Memory B cell (primary cell): ENCODE measurements around the gene PIP5K1B.
A peak's percentile ranks its signal among the peaks of the same experiment; 100 is the strongest.

Source experiments
- ATAC-seq: fragments of 150-1000 bp; cut with Tn5 transposase; 2 replicates; pipeline ENCODE4 v1.10.0; 2021; ENCODE audit warnings: low read depth, mild to moderate bottlenecking, moderate library complexity
- DNase-seq, 2 donors: peaks; one replicate each; pipeline ENCODE4 v3.0.0; 2022; ENCODE audit warnings: low spot score in 2 of 2
- H3K27ac Mint-ChIP-seq: one replicate; pipeline ENCODE4 v1.8.0; 2022; ENCODE audit warnings: mild to moderate bottlenecking, moderate library complexity, mixed read lengths
- H3K27me3 Mint-ChIP-seq: one replicate; pipeline ENCODE4 v1.8.0; 2022; ENCODE audit warnings: mixed read lengths
- H3K36me3 Mint-ChIP-seq: one replicate; pipeline ENCODE4 v1.8.0; 2022; ENCODE audit warnings: mild to moderate bottlenecking, mixed read lengths
- H3K4me1 Mint-ChIP-seq: one replicate; pipeline ENCODE4 v1.8.0; 2022; ENCODE audit warnings: mixed read lengths
- H3K4me3 Mint-ChIP-seq: one replicate; pipeline ENCODE4 v1.8.0; 2022; ENCODE audit warnings: mild to moderate bottlenecking, moderate library complexity, mixed read lengths
- H3K9me3 Mint-ChIP-seq: one replicate; pipeline ENCODE4 v1.8.0; 2022; ENCODE audit warnings: mixed read lengths

PIP5K1B gene

GRCh38 chr9:68904454-68904853, 199.4 kb downstream of the PIP5K1B start:
- Mint-ChIP-seq H3K36me3 (peaks cover 16% of the 10 kb centered on the region), H3K4me1 (peaks cover 2% of the 10 kb centered on the region), H3K27ac (no peak overlapping the region), H3K27me3 (no peaks in the 10 kb centered on the region), H3K9me3 (no peaks in the 10 kb centered on the region), H3K4me3 (no peak overlapping the region)
- DNase-seq (no peak), ATAC-seq (no peak)

GRCh38 chr9:68905129-68905528, 200.1 kb downstream of the PIP5K1B start:
- Mint-ChIP-seq H3K27ac (peak overlapping the region; percentile 13), H3K4me3 (no peak overlapping the region), H3K27me3 (no peaks in the 10 kb centered on the region), H3K36me3 (peaks cover 17% of the 10 kb centered on the region), H3K9me3 (no peaks in the 10 kb centered on the region), H3K4me1 (peaks cover 2% of the 10 kb centered on the region)
- DNase-seq (no peak), ATAC-seq (no peak)

GRCh38 chr9:68907910-68908309, 202.9 kb downstream of the PIP5K1B start:
- Mint-ChIP-seq H3K27ac (no peak overlapping the region), H3K4me3 (no peak overlapping the region), H3K36me3 (peaks cover 19% of the 10 kb centered on the region), H3K4me1 (peaks cover 10% of the 10 kb centered on the region), H3K9me3 (no peaks in the 10 kb centered on the region), H3K27me3 (no peaks in the 10 kb centered on the region)
- ATAC-seq (no peak), DNase-seq (no peak)

GRCh38 chr9:68912561-68912960, 207.5 kb downstream of the PIP5K1B start:
- Mint-ChIP-seq H3K4me1 (peaks cover 18% of the 10 kb centered on the region), H3K27me3 (no peaks in the 10 kb centered on the region), H3K4me3 (no peak overlapping the region), H3K27ac (no peak overlapping the region), H3K36me3 (peaks cover 16% of the 10 kb centered on the region), H3K9me3 (no peaks in the 10 kb centered on the region)
- DNase-seq: no peak
- ATAC-seq: no peak

- peaks cover 20% of the 10 kb centered on the region for H3K4me1 Mint-ChIP-seq
- H3K36me3 Mint-ChIP-seq: peaks cover 18% of the 10 kb centered on the region
- no peaks in the 10 kb centered on the region for H3K27me3 Mint-ChIP-seq
- no peak overlapping the region for H3K27ac Mint-ChIP-seq
- no peaks in the 10 kb centered on the region for H3K9me3 Mint-ChIP-seq
- H3K4me3 Mint-ChIP-seq: no peak overlapping the region
- no peak for DNase-seq
- ATAC-seq: no peak
These were observed 208.0 kb downstream of the PIP5K1B start for GRCh38 chr9:68913054-68913453.

GRCh38 chr9:68914751-68915150, 209.7 kb downstream of the PIP5K1B start:
- Mint-ChIP-seq H3K4me1 (peaks cover 23% of the 10 kb centered on the region), H3K9me3 (no peaks in the 10 kb centered on the region), H3K36me3 (peaks cover 15% of the 10 kb centered on the region), H3K27ac (no peak overlapping the region), H3K4me3 (no peak overlapping the region), H3K27me3 (no peaks in the 10 kb centered on the region)
- ATAC-seq: no peak
- DNase-seq: no peak

- H3K4me1 Mint-ChIP-seq: peaks cover 23% of the 10 kb centered on the region
- H3K36me3 Mint-ChIP-seq: peaks cover 19% of the 10 kb centered on the region
- no peaks in the 10 kb centered on the region for H3K9me3 Mint-ChIP-seq
- no peaks in the 10 kb centered on the region for H3K27me3 Mint-ChIP-seq
- peak; percentile 95 for ATAC-seq
- no peak overlapping the region for H3K4me3 Mint-ChIP-seq
- DNase-seq: no peak
- H3K27ac Mint-ChIP-seq: peak overlapping the region; percentile 62
These were observed 214.6 kb downstream of the PIP5K1B start for GRCh38 chr9:68919661-68920060.

- DNase-seq: no peak
- Mint-ChIP-seq H3K9me3 (no peaks in the 10 kb centered on the region), H3K36me3 (peaks cover 17% of the 10 kb centered on the region), H3K4me1 (peaks cover 20% of the 10 kb centered on the region), H3K4me3 (no peak overlapping the region), H3K27me3 (no peaks in the 10 kb centered on the region), H3K27ac (peak overlapping the region; percentile 45)
- ATAC-seq: no peak
These were observed 215.9 kb downstream of the PIP5K1B start for GRCh38 chr9:68920921-68921320.

- no peak for DNase-seq
- H3K27me3 Mint-ChIP-seq: no peaks in the 10 kb centered on the region
- no peaks in the 10 kb centered on the region for H3K9me3 Mint-ChIP-seq
- no peak overlapping the region for H3K27ac Mint-ChIP-seq
- no peak overlapping the region for H3K4me3 Mint-ChIP-seq
- ATAC-seq: no peak
- H3K4me1 Mint-ChIP-seq: peaks cover 10% of the 10 kb centered on the region
- peaks cover 23% of the 10 kb centered on the region for H3K36me3 Mint-ChIP-seq
These were observed 218.4 kb downstream of the PIP5K1B start for GRCh38 chr9:68923480-68923879.

GRCh38 chr9:68925175-68925574, 220.1 kb downstream of the PIP5K1B start:
- H3K27me3 Mint-ChIP-seq: no peaks in the 10 kb centered on the region
- ATAC-seq: no peak

GRCh38 chr9:68927165-68927564, 222.1 kb downstream of the PIP5K1B start:
- H3K4me3 Mint-ChIP-seq: no peak overlapping the region
- ATAC-seq: no peak

More at GRCh38 chr9:68925175-68925574, 220.1 kb downstream of the PIP5K1B start:
- no peak overlapping the region for H3K27ac Mint-ChIP-seq
- H3K4me3 Mint-ChIP-seq: no peak overlapping the region
- no peaks in the 10 kb centered on the region for H3K9me3 Mint-ChIP-seq
- H3K36me3 Mint-ChIP-seq: peaks cover 28% of the 10 kb centered on the region
- no peak for DNase-seq
- H3K4me1 Mint-ChIP-seq: peaks cover 4% of the 10 kb centered on the region

GRCh38 chr9:68931821-68932220, 226.8 kb downstream of the PIP5K1B start:
- H3K27ac Mint-ChIP-seq: no peak overlapping the region
- no peaks in the 10 kb centered on the region for H3K27me3 Mint-ChIP-seq
- ATAC-seq: no peak
- H3K36me3 Mint-ChIP-seq: peaks cover 36% of the 10 kb centered on the region
- peaks cover 8% of the 10 kb centered on the region for H3K4me1 Mint-ChIP-seq
- DNase-seq: no peak
- no peak overlapping the region for H3K4me3 Mint-ChIP-seq
- no peaks in the 10 kb centered on the region for H3K9me3 Mint-ChIP-seq

More at GRCh38 chr9:68927165-68927564, 222.1 kb downstream of the PIP5K1B start:
- H3K27ac Mint-ChIP-seq: no peak overlapping the region
- no peak for DNase-seq
- H3K27me3 Mint-ChIP-seq: no peaks in the 10 kb centered on the region
- H3K9me3 Mint-ChIP-seq: no peaks in the 10 kb centered on the region
- H3K36me3 Mint-ChIP-seq: peaks cover 31% of the 10 kb centered on the region
- H3K4me1 Mint-ChIP-seq: no peaks in the 10 kb centered on the region

- DNase-seq (no peak), ATAC-seq (no peak)
- Mint-ChIP-seq H3K27ac (no peak overlapping the region), H3K4me3 (no peak overlapping the region), H3K27me3 (no peaks in the 10 kb centered on the region), H3K4me1 (peaks cover 8% of the 10 kb centered on the region), H3K36me3 (peaks cover 35% of the 10 kb centered on the region), H3K9me3 (no peaks in the 10 kb centered on the region)
These were observed 227.4 kb downstream of the PIP5K1B start for GRCh38 chr9:68932458-68932857.

- H3K27me3 Mint-ChIP-seq: no peaks in the 10 kb centered on the region
- no peaks in the 10 kb centered on the region for H3K9me3 Mint-ChIP-seq
- H3K27ac Mint-ChIP-seq: no peak overlapping the region
These were observed 228.6 kb downstream of the PIP5K1B start for GRCh38 chr9:68933434-68934328.

GRCh38 chr9:68934329-68934644, 229.2 kb downstream of the PIP5K1B start:
- ATAC-seq (no peak), DNase-seq (no peak)
- Mint-ChIP-seq H3K27me3 (no peaks in the 10 kb centered on the region), H3K4me3 (no peak overlapping the region), H3K9me3 (no peaks in the 10 kb centered on the region), H3K36me3 (peaks cover 46% of the 10 kb centered on the region), H3K4me1 (peaks cover 8% of the 10 kb centered on the region), H3K27ac (no peak overlapping the region)

More at GRCh38 chr9:68933434-68934328, 228.6 kb downstream of the PIP5K1B start:
- Mint-ChIP-seq H3K4me3 (no peak overlapping the region), H3K36me3 (peaks cover 43% of the 10 kb centered on the region), H3K4me1 (peaks cover 8% of the 10 kb centered on the region)
- ATAC-seq (no peak), DNase-seq (no peak)
